MV-4-11 (cell line): Measurements from ENCODE around the gene RASL12.
"Not testable (repeated sequence)": the region's sequence is repeated elsewhere in the genome, so short reads cannot be mapped to it uniquely, and the experiment has no call there.

ENCODE experiments used
- DNase-seq: peaks from one replicate; lab custom pipeline; 2025; lab: John Stamatoyannopoulos, UW

Gene RASL12

DNA sequence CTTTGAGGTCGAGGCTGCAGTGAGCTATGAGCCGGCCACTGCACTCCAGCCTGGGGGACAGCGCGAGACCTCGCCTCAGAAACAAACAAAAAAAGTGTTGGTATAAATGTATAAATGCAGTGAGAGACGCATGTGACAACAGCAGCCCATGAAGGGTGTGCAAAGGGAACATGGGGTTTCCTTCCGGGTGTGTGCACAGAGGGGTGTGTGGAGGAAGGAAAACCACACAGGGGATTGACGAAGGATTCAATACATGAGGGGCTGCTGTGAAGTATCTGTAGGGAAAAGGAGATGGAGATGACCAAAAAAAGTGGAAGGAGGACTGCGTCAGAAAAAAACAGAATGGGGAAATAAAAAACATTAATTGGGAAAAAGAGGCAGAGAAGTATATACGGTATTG lies 39.5 kb downstream of the RASL12 start:
- DNase-seq = no peak

GRCh38 chr15:65027593-65027992 lies 40.2 kb downstream of the RASL12 start:
- peak; percentile 66 for DNase-seq

- no peak for DNase-seq
Measured at GRCh38 chr15:65026756-65027155, 41.0 kb downstream of the RASL12 start.

DNA sequence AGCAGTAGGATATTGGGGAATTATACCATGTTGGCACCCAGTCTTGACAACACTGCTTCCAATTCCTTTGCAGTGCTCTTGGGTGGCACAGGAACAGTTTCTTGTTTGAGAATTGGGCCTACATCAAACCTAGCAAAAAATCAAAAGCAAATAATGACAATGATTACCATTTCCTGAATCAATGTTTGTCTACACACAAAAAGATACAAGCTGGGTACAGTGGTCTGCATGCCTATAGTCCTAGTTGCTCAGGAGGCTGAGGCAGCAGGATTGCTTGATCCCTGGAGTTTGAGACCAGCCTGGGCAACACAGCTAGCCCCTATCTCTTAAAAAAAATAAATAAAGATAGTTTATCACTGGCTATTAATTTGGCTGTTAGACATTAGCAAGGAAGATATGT lies 46.3 kb downstream of the RASL12 start:
- DNase-seq = no peak

GRCh38 chr15:65020419-65020818 lies 47.4 kb downstream of the RASL12 start:
- no peak for DNase-seq

DNA sequence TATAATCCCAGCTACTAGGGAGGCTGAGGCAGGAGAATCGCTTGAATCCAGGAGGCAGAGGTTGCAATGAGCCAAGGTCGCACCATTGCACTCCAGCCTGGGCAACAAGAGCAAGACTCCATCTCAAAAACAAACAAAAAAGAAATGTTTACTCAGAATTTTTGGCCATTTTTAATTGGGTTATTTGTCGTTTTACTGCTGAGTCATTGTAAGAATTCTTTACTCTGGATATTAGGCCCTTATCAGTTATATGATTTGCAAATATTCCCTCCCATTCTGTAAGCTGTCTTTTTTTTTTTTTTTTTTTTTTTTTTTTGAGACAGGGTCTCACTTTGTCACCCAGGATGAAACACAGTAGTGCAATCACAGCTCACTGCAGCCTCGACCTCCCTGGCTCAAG lies 56.6 kb downstream of the RASL12 start:
- DNase-seq = not testable (repeated sequence)

- DNase-seq = peak; percentile 34
Measured at GRCh38 chr15:65008983-65009382, 58.8 kb downstream of the RASL12 start.

- no peak for DNase-seq
Measured at GRCh38 chr15:65006876-65007275, 60.9 kb downstream of the RASL12 start.

DNA sequence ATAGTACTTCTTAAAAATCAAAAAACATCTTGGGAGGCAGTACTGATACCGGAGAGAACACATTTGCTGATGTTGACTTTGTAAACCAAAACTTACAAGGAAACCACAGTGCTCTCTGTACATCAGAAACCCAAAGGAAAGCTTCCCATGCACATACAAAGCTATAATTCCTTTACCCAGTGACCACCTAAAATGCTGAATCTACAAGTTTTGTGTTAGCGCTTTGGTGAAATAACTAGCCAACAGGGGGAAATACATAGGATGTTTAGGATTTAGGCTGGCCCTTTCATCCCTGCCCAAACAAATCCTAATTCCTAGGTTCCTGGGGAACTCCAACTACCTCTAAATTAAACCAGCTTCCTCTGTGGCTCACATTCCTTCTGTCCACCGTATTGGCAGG lies 62.8 kb downstream of the RASL12 start:
- no peak for DNase-seq
